GM18951 (cell line): Measurements from ENCODE around the gene TAF10.

ENCODE experiments used
- POLR2A ChIP-seq: IDR thresholded peaks from 4 replicates; pipeline ENCODE4 v1.6.1; 2011; ENCODE audit warnings: mild to moderate bottlenecking; ENCODE audit not compliant: insufficient read length, insufficient read depth; ENCODE audit errors: extremely low read depth
- in situ Hi-C: fragments of 300-500 bp; cut with MboI; formaldehyde crosslinking; loops from one replicate; pipeline ENCODE4 v1.12.0; 2022; ENCODE audit warnings: low sequenced_read_pairs, mixed read lengths, inconsistent platforms; ENCODE audit not compliant: unreplicated experiment

TAF10 gene

GRCh38 chr11:6650980-6651379 lies 39.0 kb upstream of the TAF10 start:
- in situ Hi-C loops: no loop called here
- TF ChIP-seq POLR2A: no peak

GRCh38 chr11:6650104-6650503 lies 38.1 kb upstream of the TAF10 start:
- no peak for TF ChIP-seq POLR2A
- in situ Hi-C loops: no loop called here

GRCh38 chr11:6648501-6648900 lies 36.5 kb upstream of the TAF10 start:
- no peak for TF ChIP-seq POLR2A
- in situ Hi-C loops: no loop called here

GRCh38 chr11:6647836-6648235 lies 35.8 kb upstream of the TAF10 start:
- no peak for TF ChIP-seq POLR2A
- in situ Hi-C loops: no loop called here

- TF ChIP-seq POLR2A: no peak
These were observed 35.1 kb upstream of the TAF10 start for GRCh38 chr11:6646918-6647679.

GRCh38 chr11:6646576-6646917 lies 34.5 kb upstream of the TAF10 start:
- no peak for TF ChIP-seq POLR2A
- in situ Hi-C loops: no loop called here

More at GRCh38 chr11:6646918-6647679, 35.1 kb upstream of the TAF10 start:
- in situ Hi-C loops: no loop called here

- TF ChIP-seq POLR2A: no peak
- in situ Hi-C loops: no loop called here
These were observed 34.1 kb upstream of the TAF10 start for GRCh38 chr11:6646071-6646470.

GRCh38 chr11:6642957-6643356 lies 30.9 kb upstream of the TAF10 start:
- TF ChIP-seq POLR2A: no peak
- in situ Hi-C loops: no loop called here

GRCh38 chr11:6640985-6641701 lies 29.1 kb upstream of the TAF10 start:
- in situ Hi-C loops: no loop called here
- no peak for TF ChIP-seq POLR2A

- no peak for TF ChIP-seq POLR2A
- in situ Hi-C loops: no loop called here
These were observed 28.3 kb upstream of the TAF10 start for GRCh38 chr11:6640036-6640984.

GRCh38 chr11:6638429-6638828 lies 26.4 kb upstream of the TAF10 start:
- in situ Hi-C loops: no loop called here
- no peak for TF ChIP-seq POLR2A

GRCh38 chr11:6637871-6638270 lies 25.9 kb upstream of the TAF10 start:
- in situ Hi-C loops: no loop called here
- TF ChIP-seq POLR2A: no peak

- no peak for TF ChIP-seq POLR2A
- in situ Hi-C loops: no loop called here
These were observed 24.5 kb upstream of the TAF10 start for GRCh38 chr11:6636480-6636879.
